AML-193 (cell line): Measurements from ENCODE around the gene WNT5B.

Experiments used
- DNase-seq, 2 experiments: peaks; one replicate each; lab custom pipeline; 2025; lab: John Stamatoyannopoulos, UW

The WNT5B gene

DNA sequence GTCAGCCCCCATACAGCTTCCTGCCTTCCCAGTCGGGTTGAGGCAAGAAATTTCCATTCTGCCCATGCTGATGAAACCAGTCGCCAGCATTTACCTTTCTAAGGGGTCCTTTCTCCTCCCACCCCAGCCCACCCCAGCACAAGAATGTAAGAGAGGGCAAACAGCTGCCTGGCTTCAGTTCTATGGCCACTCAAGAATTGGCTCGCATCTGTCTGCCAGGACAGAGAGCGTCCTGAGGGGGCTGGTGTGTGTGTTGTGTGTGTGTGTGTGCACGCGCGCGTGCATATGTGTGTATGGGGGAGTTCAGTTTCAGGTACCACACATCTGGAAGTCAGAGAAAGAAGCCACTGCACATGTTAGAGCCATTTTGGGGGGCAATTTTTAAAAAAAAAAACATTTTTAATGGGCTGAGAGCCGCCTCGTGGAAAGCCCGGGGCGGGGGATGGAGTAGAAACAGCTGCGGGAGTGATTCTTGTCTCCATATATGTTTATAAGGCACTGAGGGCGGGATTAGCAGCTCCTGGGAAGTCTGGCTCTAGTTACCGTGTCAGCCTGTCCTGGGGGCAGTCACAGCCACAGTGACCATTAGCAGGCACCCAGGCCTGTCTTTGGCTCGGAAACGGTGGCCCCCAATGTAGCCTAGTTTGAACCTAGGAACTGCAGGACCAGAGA, at the start of gene WNT5B:
WNT5B (plus strand) TSS at position 566 of the 672 bp plus-strand sequence. CDS start 2,124 bp downstream, outside the sequence.
- DNase-seq, result no peak

DNA sequence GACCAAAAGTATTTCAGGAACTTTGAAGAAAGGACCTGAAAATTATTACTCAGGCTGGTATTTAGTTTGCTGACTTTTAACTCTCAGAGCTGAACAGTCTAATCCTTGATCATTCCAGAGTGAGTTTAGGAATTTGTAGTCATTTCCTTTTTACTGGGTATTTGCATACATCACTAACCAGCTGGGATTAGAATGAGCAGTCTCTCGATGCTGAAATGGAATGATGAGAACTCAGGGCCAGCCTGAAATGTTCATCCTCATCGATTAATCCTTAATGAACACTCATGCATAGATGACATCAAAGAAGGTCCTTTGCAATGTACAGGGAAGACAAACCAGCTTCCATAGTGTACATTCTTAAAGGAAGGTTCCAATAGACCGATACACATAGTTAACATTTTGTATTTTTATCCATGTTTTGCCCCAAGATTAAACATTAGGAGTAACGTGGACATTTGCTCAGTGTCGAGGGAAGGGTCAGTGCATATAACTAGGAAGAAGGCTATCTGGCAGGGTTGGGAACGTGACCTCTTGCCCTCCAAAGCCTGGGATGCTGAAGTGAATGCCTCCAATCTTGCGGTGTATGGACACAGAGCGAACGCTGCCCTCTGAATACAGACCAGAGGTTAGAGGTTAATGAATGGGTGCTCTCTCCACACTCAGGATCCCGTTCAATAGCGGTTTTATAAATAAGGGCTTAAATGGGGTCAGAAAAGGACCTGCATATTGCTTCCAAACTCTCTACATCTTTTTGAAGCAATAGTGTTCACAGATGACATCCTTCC, 49.2 kb upstream of the WNT5B start:
- no peak for DNase-seq

DNA sequence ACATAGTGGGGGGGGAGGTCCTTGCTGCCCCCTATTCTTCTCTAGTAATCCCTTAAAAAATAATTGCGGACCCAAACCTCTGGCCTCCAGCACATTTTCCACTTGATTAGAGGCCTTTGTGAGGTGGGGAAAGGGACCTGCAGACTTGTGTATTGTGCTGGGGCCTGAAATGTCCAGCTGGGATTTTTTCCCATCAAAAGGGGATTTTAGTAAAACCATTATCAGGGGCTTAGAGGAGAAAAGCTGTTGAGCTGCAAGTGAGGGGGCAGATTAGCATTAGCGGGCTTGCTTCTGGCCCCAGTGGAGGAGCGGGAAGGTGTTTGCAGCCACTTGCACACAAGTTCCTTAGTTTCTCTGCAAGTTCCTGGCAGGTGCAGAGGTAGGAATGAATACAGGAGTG, 48.5 kb upstream of the WNT5B start:
- no peak for DNase-seq

DNA sequence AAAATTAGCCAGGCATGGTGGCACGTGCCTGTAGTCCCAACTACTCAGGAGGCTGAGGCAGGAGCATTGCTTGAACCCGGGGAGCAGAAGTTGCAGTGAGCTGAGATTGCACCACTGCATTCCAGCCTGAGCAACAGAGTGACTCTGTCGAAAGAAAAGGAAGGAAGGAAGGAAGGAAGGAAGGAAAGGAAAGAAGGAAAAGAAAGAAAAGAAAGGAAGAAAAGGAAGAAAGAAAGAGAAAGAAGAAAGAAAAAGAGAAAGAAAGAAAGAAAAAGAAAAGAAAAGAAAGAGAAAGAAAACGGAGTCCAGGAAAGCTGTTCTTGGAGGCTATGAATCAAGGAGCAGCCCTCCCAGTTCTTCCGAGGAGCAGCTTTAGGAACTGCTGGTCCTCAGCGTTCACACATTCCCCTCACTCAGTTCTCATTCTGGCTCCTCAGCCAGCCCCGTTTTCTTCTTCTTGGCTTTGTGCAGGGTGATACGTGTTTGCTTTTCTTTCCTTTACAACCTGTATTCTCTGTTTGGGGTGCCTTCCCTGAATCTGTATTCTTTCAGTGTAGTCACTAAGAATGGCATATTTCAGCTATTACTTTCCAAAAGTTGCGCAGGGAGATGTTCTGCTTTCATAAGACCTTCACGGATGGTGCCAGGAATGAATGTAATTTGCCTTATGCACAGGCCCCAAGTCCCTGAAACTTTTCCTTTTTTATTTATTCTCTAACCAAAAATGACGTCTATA, 46.9 kb upstream of the WNT5B start:
- DNase-seq, result no peak

DNA sequence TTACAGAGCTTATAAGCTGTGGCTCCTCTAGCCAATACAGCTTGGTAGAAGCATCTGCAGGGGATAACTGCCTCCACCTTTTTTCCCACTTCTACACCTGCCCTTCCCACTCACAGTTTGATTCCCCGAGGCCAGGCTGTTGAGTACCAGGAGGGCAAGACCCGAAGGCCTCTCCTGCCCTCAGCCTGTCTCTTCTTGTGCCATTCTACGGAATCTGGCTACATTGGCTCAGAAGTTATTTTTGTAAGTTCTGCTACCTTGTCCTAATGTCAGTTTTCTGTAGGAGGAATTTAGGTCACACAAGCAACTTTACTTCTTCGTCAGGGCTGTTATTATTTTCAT, 46.4 kb upstream of the WNT5B start:
- no peak for DNase-seq

DNA sequence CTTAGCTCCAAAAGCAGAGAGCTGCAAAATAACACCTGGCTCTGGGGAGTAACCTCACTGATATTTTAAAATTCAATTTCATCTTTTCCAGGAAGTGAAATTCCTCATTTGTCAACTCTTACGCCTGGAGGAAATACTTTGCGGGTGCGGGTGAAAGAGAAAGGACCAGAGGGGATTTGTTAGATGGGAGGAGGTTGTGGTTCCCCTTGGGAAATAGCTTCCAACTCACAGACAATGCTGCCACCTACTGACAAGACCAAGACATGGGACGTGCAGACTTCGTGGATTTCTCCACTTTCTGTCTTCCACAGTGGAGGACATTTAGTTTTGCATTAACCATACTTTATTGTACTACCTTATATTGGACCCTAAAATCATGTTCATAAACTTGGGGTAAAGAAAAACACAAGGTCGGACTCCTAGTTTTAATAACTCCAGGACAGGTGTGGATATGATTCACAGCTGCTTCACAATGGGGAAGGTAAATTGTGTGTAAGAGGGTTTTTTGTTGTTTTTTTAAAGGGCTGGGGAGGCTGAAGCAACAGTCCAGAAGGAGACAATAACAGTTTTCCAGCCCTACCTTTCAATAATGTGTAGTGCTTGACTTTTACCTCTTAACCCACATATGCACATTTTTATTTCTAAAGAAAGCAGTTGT, 45.5 kb upstream of the WNT5B start:
- DNase-seq, result peak; percentile 76 to 77

DNA sequence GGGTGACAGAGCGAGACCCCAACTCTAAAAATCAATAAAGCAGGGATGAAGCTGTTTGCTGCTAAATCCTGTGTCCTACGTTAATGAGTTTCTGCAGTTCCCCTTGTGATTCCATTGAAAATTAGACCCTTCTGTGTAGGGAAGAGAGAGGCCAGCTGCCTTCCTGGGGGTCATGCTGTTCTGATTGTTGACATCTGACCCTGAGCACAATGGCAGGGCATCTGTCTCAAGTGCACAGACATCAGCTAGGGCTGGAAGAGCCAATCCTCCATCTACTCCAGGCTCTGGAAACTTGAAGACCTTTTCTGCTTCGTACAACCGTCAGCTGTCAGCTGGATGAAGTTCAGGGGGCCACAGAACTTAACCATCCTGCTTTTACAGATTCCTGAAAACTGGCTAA, 44.7 kb upstream of the WNT5B start:
- no peak for DNase-seq

DNA sequence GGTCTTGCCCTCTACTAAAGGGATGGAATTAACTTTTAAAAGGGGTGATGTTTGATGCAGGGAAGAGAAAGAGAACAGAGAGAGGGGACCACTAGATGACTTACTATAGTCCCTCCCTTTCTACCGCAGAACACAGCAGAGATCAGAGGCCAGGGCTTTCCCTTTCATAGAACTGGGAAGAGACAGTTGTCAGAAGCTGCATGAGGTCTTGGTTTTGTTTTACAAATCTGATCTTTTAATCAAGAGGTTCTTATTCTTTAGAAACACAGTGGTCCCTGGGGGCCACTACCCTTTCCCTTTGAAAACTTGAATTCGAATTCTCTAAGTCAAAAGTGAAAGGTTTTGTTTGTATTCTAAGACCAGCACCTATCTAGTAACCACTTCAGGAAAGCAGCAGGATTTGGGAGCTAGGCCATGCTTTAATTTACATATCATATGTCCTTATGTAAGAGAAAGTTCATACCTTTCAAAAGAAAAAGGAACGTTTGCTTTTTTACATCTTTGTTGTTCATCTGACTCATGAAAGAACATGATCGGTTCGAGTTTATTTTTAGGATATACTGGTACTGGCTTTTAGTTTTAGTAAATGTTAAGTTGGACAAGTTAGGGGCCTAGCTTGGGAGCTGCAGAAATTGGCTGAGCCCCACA, 41.0 kb upstream of the WNT5B start:
- no peak for DNase-seq

DNA sequence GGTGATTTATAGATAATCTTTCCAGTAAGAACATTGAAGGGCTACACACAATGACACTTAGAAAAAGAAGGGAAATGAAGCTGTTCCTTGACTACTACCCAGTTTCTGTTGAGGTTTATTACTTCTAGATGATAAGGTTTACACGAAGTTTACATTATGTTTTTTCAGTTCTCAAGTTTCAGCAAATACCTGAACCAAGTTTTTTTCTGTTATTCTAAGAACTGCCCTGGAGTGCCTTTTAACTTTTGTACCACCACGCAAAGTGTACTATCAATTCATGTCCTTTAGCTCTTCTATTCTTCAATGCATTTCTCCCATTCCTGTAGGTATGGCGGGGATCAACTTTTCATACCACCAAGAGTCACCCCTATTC, 40.5 kb upstream of the WNT5B start:
- DNase-seq, result no peak

DNA sequence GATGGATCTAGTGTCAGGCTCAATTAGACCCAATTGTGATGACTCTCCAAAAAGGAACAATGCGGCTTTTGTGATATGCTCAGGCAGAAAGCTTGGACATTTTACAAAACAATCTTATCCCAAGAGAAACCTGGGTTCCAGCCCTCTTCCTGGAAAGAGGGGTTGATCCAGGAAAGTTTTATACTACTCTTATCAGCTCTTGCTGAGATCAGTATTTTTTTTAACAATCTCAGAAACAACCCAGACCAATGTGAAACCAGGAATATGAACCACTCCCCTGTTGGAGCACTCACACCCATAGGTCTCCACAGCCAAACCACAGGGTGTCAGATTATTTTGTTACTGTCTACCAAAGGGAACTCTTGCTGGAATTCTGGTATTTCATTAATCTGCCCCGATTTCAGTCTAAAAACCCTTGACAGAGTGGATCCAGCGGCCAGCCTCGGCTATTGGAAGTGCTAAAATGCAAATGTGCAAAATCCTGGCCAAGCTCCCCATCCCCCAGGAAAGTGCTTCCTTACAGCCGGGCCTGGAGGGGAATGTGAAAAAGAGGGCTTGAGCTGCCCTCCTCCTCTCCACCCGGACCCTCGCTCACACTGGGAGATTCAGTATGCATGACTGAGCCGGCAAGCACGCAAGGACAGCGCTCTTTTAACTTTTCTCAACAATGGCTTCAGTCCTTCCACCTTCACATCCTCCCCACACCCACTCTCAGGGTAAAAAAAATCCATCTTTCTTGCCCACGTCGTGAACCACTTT, 38.6 kb upstream of the WNT5B start:
- no peak for DNase-seq

DNA sequence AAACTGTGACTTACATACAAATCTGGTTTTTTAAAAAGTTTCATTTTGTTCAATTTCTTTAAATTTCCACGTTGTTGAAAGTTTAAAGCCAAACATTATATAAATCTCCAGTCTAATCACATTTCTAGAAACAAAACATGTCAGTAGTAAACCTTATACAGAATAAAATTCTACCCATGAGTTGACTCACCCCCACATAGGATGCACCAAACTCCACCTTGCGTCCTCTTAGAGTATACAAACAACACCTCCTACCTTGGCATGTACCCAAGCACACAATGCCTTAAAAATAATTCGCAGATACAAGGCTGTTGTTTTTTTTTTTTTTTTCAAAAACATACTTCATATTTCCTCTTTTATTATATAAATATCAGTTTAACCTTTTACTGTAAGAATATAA, 38.0 kb upstream of the WNT5B start:
- no peak for DNase-seq

DNA sequence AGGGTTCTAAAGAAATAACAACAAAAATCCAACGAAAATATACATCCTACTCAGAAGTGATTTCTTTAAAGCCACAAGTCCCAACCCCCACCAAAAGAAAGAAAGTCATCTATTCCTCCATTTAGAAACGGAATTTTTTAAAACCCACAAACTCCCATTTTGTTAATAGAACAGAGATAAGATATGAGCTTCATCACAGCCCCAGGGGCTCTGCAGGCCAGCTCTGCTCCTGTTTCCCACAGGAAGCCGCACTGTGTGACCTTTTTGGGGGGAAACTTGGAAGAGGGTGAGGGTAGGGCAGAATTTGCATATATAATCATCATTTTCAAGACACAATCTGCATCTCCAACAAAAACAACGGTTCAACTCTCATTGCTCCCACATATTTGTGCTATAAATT, 37.5 kb upstream of the WNT5B start:
- DNase-seq, result no peak

DNA sequence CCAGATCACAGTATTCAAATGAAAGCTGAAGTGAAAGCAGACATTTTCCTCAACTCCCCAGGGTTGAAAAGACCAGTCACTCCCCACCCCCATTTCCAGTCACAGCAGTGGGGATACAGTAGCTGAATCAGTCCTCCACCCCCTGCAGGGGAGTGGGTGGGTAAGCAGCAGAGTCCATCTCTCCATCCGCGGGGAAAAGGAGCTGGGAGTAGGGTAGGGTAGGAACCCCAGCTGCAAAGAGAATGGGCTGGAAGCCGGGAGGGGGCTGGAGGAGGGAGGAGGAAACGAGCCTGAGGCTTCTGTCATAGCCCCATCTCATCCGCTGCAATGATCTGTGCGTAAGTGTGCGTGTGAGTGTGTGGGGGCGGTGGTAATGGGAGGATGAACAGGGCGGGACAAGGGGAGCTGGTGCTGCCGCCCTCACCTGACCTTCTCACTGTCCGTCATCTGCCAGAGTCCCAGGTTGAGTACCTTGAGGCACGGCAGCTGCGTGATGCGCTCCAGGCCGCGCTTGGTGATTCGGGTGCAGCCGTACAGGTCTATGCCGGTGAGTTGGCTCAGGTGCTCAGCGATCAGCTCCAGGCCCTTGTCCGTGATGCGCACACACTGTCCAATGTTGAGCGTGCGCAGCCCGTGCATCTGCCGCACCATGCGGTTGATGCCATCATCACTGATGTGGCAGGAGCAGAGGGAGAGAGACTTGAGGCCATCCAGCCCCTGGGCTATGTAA, 36.4 kb upstream of the WNT5B start:
- peak; percentile 48 to 62 for DNase-seq

DNA sequence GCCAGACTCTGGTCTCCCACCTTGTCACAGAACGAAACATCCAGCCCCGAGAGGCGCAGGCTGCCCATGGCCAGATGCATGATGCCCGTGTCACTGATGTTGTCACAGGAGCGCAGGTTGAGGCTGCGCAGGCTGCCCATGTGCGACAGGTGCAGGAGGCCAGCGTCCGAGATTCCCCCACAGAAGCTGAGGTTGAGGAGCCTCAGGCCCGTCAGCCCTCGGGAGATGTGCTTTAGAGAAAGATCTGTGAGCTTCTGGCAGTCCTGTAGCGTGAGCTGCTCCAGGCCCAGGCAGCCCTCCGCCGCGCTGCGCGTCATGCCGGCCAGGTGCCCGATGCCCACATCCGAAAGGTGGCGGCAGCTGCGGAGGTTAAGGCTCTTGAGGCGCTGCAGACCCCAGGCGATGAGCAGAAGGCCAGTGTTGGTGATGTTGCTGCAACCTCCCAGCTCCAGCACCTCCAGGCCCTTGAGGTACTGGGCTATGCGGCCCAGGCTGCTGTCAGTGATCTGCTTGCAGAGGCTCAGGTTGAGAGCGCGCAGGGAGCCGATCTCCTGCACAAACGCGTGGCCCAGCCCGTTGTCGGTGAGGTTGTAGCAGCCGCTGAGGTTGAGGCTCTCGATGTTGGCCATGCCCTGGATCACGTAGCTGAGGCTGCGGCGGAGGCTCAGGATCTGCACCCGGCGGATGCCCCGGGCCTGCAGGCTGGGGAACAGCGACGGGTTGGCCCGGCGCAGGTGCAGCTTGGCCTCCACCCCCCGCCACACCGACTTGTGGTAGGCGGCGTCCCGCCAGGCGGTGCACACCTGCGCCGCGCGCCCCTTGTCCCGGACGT, 35.6 kb upstream of the WNT5B start:
- no peak for DNase-seq

DNA sequence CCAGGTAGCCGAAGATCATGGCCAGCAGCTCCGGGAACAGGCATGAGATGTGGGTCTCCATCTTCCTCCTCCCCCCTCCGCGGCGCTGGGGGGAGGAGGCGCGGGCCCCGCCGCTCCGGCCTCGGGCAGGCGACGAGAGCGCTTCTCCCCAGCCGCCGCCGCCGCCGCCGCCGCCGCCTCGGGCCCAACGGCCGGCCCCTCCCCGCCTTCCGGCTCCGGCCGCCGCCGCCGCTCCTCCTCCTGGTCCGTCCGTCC, 35.1 kb upstream of the WNT5B start:
- peak in 1 of 2 experiments; percentile 30 for DNase-seq

DNA sequence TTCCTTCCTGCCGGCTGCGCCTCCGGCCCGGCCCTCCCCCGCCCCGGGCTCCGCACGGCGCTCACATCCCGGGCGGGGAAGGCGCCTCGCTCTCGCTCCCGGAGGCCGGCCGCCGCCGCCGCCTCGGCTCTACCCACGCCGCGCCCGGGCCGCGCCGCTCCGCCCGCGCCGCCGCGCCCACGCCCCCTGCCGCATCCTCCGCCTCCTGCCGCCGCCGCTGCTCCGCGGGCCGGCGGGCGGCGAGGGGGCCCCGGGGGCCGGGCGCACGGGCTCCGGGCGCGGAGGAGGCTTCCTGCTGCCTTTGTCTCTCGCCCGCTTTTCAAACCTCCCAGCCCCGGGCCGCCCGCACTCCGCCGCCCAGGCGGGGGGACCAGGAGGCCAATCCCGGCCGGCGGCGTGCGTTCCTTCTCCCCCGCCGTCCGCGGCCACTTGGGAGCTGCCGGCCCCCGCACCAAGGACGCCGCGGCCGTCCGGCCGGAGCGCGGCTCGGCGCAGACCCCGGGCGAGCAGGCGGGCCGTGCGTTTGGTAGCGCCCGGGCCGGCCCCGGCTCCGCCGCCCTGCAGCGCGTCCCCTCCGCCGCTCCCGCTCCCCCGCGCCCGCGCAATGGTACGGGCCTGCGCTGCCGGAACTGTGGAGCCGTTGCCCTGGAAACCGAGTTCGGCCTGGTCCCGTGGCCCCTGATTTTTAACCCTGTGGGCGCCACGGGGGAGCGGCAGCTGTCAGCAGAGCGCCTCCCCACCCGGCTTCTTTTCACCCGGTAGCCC, 34.6 kb upstream of the WNT5B start, which contains the start of gene FBXL14:
FBXL14 (minus strand) TSS at position 321 of the 765 bp plus-strand sequence. CDS start 515 bp downstream, outside the sequence.
- peak; percentile 77 to 79 for DNase-seq

DNA sequence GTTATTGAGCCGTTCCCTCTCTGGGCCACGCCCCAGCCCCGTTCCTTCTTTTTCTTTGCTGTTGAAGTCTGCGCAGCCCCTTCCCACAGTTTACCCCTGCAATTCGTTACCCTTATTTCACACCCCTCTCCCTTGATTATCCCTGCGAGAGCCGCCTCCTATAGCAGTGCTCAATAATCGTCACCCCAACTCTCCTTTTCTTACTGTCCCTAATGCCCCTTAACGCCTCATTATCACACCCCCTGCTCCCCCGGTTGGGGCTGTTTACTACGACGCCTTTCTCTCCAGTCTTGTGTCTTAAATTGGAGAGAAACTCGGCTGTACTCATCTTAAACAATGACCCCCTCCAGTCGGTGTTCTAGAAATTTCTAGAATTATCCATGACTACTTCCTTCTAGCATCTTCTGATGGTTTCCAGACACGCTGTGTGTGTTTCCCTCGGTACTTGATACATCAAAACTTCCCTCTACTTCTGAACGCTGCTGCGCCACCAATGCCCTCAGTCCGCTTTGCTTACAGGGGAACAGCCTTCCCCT, 33.9 kb upstream of the WNT5B start:
- DNase-seq, result peak; percentile 22 to 35

DNA sequence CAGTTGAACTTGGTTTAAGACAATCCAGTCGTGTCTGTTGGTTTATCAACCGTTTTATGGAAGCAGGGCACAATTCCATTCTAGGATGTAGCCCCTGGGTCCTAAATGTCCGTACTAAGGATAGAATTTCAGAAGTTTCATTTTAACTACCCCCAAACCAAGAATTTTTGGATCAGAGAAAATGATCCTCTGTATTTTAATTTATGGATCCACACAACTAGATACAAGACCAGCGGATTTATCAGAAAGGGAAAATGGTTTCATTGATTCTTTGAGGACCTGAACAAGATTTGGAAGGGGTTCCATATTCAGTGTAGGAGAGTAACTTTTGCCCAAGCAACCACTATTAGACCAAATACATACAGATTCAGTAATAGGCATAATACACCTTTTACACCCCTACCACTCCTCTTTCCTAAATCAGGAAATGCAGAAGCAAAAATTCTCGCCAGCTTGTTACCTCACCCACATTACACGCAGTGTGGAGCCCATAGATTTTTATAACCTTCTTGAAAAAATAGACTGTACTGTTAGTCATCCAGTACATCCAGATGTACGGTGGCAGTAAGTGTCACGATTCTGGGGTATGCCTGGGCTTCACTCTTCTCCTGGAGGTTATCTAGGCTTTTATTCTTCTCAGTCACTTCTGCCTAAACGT, 33.2 kb upstream of the WNT5B start:
- DNase-seq, result no peak
